ENCODE results near the gene UFD1.

DNA sequence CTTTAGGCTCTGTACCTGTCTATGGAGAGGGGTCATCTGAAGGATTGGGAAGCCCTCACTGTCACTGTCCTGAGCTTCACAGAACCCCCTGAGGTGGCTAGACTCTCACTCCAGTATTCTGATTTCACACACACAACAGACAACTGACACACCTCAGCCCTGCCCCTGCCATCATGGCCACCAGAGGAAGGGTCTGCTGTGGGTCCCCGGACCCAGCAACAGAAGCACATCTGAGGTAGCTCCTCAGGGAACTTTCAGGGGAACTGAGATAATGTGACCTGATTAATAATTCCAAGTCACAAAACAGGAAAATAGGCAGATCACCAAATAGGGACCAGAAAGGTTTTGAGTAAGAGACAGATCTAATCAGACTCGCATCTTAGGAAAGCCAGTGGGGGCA, 24.0 kb downstream of the UFD1 start:
- TF ChIP-seq YY1 (IDR thresholded peaks at IDR 0.05; ENCODE audit: insufficient read depth, insufficient read length) (no peak), ZNF274 (IDR thresholded peaks at IDR 0.05; ENCODE audit: low read depth, low read length) (no peak), SUZ12 (IDR thresholded peaks at IDR 0.05; ENCODE audit: extremely low read depth, insufficient read depth, insufficient read length) (no peak)
